Measurements from ENCODE around the gene CLDN18. TPM values are rescaled to one million over a fixed set of nuclear protein-coding genes. Genes with fewer than 3 reads are reported as not detected.

CLDN18 gene
- total RNA-seq, 4 donors from 2014 or later = 0.13 TPM; not detected in 3

- WGBS, 2 donors = 95% methylated on average over 4 of the region's 4 CpGs
- intact Hi-C loops (cut with DNase I; ENCODE audit: low total_unique reads) = no loop called here
- H3K4me3 ChIP-seq (ENCODE audit: low read depth, poor library complexity, severe bottlenecking) = no peak overlapping the region
- no peak for DNase-seq (ENCODE audit: low spot score in 2 of 2)
- TF ChIP-seq CTCF (IDR thresholded peaks at IDR 0.05) (no peak), POLR2A (IDR thresholded peaks at IDR 0.05) (no peak)
Observed at GRCh38 chr3:138012526-138012925, 2.6 kb downstream of the CLDN18 start.

- intact Hi-C loops (cut with DNase I; ENCODE audit: low total_unique reads) = no loop called here
- no peak for DNase-seq (ENCODE audit: low spot score in 2 of 2)
- H3K4me3 ChIP-seq (ENCODE audit: low read depth, poor library complexity, severe bottlenecking) = no peak overlapping the region
- 75 to 76% methylated on average over 2 of the region's 2 CpGs for WGBS, 2 donors
- TF ChIP-seq POLR2A (IDR thresholded peaks at IDR 0.05) = no peak
- no peak for TF ChIP-seq CTCF (IDR thresholded peaks at IDR 0.05)
Observed at GRCh38 chr3:138016065-138016464, 6.1 kb downstream of the CLDN18 start.

GRCh38 chr3:138019281-138020069, 9.5 kb downstream of the CLDN18 start:
- no peak for DNase-seq (ENCODE audit: low spot score in 2 of 2)
- no peak overlapping the region for H3K4me3 ChIP-seq (ENCODE audit: low read depth, poor library complexity, severe bottlenecking)
- TF ChIP-seq POLR2A (IDR thresholded peaks at IDR 0.05) = no peak
- TF ChIP-seq CTCF (IDR thresholded peaks at IDR 0.05) = no peak
- 91 to 95% methylated on average over 3 of the region's 3 CpGs for WGBS, 2 donors
- intact Hi-C loops (cut with DNase I; ENCODE audit: low total_unique reads) = no loop called here

- no peak overlapping the region for H3K4me3 ChIP-seq (ENCODE audit: low read depth, poor library complexity, severe bottlenecking)
- no peak for DNase-seq (ENCODE audit: low spot score in 2 of 2)
- no peak for TF ChIP-seq CTCF (IDR thresholded peaks at IDR 0.05)
- TF ChIP-seq POLR2A (IDR thresholded peaks at IDR 0.05) = no peak
- intact Hi-C loops (cut with DNase I; ENCODE audit: low total_unique reads) = no loop called here
- 94 to 95% methylated on average over 4 of the region's 4 CpGs for WGBS, 2 donors
Observed at GRCh38 chr3:138023754-138024153, 13.8 kb downstream of the CLDN18 start.

GRCh38 chr3:138025553-138025952, 15.6 kb downstream of the CLDN18 start:
- DNase-seq (ENCODE audit: low spot score in 2 of 2) = no peak
- no peak overlapping the region for H3K4me3 ChIP-seq (ENCODE audit: low read depth, poor library complexity, severe bottlenecking)
- intact Hi-C loops (cut with DNase I; ENCODE audit: low total_unique reads) = no loop called here

More at GRCh38 chr3:138025553-138025952, 15.6 kb downstream of the CLDN18 start:
- TF ChIP-seq CTCF (IDR thresholded peaks at IDR 0.05) (no peak), POLR2A (IDR thresholded peaks at IDR 0.05) (no peak)
